NCI-H146 treated with DMSO at 0.1 percent for 48 hours (cell line): ENCODE measurements around the gene CCL22.
"Not testable (repeated sequence)": the region's sequence is repeated elsewhere in the genome, so short reads cannot be mapped to it uniquely, and the experiment has no call there.

Source experiments
- DNase-seq: peaks from one replicate; lab custom pipeline; 2025; ENCODE audit not compliant: unreplicated experiment; lab: John Stamatoyannopoulos, UW

The CCL22 gene

GRCh38 chr16:57358527-57359095 lies at the start of gene CCL22:
CCL22 (plus strand) TSS chr16:57358783; CDS start chr16:57358817, 34 bp downstream.
- DNase-seq: no peak

GRCh38 chr16:57310801-57311200 lies 47.8 kb upstream of the CCL22 start:
- no peak for DNase-seq

GRCh38 chr16:57313509-57313908 lies 45.1 kb upstream of the CCL22 start:
- DNase-seq: no peak

- DNase-seq: no peak
These were observed 44.3 kb upstream of the CCL22 start for GRCh38 chr16:57314161-57314785.

GRCh38 chr16:57315416-57315815 lies 43.2 kb upstream of the CCL22 start:
- DNase-seq: no peak

GRCh38 chr16:57316390-57317017 lies 42.1 kb upstream of the CCL22 start:
- DNase-seq: no peak

GRCh38 chr16:57318240-57318970 lies 40.2 kb upstream of the CCL22 start:
- no peak for DNase-seq

- DNase-seq: no peak
These were observed 38.9 kb upstream of the CCL22 start for GRCh38 chr16:57319646-57320045.

- DNase-seq: no peak
These were observed 33.8 kb upstream of the CCL22 start for GRCh38 chr16:57324749-57325148.

GRCh38 chr16:57325458-57325857 lies 33.1 kb upstream of the CCL22 start:
- DNase-seq: no peak

GRCh38 chr16:57329718-57330327 lies 28.8 kb upstream of the CCL22 start:
- no peak for DNase-seq

- DNase-seq: no peak
These were observed 27.2 kb upstream of the CCL22 start for GRCh38 chr16:57331355-57331754.

- no peak for DNase-seq
These were observed 25.2 kb upstream of the CCL22 start for GRCh38 chr16:57333402-57333801.

- no peak for DNase-seq
These were observed 23.2 kb upstream of the CCL22 start for GRCh38 chr16:57335366-57335765.

- no peak for DNase-seq
These were observed 17.5 kb upstream of the CCL22 start for GRCh38 chr16:57341062-57341440.

- DNase-seq: no peak
These were observed 16.9 kb upstream of the CCL22 start for GRCh38 chr16:57341441-57342303.

GRCh38 chr16:57342606-57343005 lies 16.0 kb upstream of the CCL22 start:
- not testable (repeated sequence) for DNase-seq

- no peak for DNase-seq
These were observed 15.4 kb upstream of the CCL22 start for GRCh38 chr16:57343221-57343620.

GRCh38 chr16:57344094-57344493 lies 14.5 kb upstream of the CCL22 start:
- not testable (repeated sequence) for DNase-seq

GRCh38 chr16:57345021-57345420 lies 13.6 kb upstream of the CCL22 start:
- DNase-seq: no peak
